Immature natural killer cell (primary cell): ENCODE results near the gene RIMOC1. TPM values are rescaled to one million over a fixed set of nuclear protein-coding genes. Genes with fewer than 3 reads are reported as not detected.
"Not testable (repeated sequence)": the region's sequence is repeated elsewhere in the genome, so short reads cannot be mapped to it uniquely, and the experiment has no call there.

ENCODE experiments used
- DNase-seq, 3 donors: peaks; one replicate each; pipeline ENCODE4 v3.0.0; 2022; ENCODE audit warnings: mixed read lengths in 1 of 3
- H3K27ac Mint-ChIP-seq, 6 donors: one replicate each; pipeline ENCODE4 v1.8.0; 2020; ENCODE audit warnings: mixed read lengths in 6 of 6, mild to moderate bottlenecking in 5 of 6, inconsistent platforms in 4 of 6, moderate library complexity in 3 of 6
- H3K27me3 Mint-ChIP-seq, 3 donors: one replicate each; pipeline ENCODE4 v1.8.0; 2020 to 2021; ENCODE audit warnings: low read depth in 3 of 3, mild to moderate bottlenecking in 3 of 3, mixed read lengths in 3 of 3, moderate library complexity in 3 of 3, inconsistent platforms in 1 of 3
- H3K36me3 Mint-ChIP-seq, 3 donors: one replicate each; pipeline ENCODE4 v1.8.0; 2020; ENCODE audit warnings: mixed read lengths in 3 of 3, inconsistent platforms in 2 of 3, mild to moderate bottlenecking in 2 of 3
- H3K4me1 Mint-ChIP-seq, 2 donors: one replicate each; pipeline ENCODE4 v1.8.0; 2020; ENCODE audit warnings: inconsistent platforms in 2 of 2, mild to moderate bottlenecking in 2 of 2, mixed read lengths in 2 of 2, moderate library complexity in 1 of 2
- H3K4me3 Mint-ChIP-seq, 5 donors: one replicate each; pipeline ENCODE4 v1.8.0; 2020; ENCODE audit warnings: mild to moderate bottlenecking in 5 of 5, mixed read lengths in 5 of 5, inconsistent platforms in 3 of 5, moderate library complexity in 3 of 5
- H3K9me3 Mint-ChIP-seq, 6 donors: one replicate each; pipeline ENCODE4 v1.8.0; 2020; ENCODE audit warnings: mild to moderate bottlenecking in 6 of 6, mixed read lengths in 6 of 6, inconsistent platforms in 4 of 6, moderate library complexity in 3 of 6
- polyA plus RNA-seq, 3 donors: library from polyadenylated mRNA; unstranded; fragments of 300-500 nt; fragmentation: Illumina TruSeq; gene quantifications; one replicate each; pipeline ENCODE4 v1.2.3, GENCODE V29; 2021

The RIMOC1 gene
- polyA plus RNA-seq, 3 donors from 2014 or later = 3.5 to 9.2 (median 4.5) TPM

DNA sequence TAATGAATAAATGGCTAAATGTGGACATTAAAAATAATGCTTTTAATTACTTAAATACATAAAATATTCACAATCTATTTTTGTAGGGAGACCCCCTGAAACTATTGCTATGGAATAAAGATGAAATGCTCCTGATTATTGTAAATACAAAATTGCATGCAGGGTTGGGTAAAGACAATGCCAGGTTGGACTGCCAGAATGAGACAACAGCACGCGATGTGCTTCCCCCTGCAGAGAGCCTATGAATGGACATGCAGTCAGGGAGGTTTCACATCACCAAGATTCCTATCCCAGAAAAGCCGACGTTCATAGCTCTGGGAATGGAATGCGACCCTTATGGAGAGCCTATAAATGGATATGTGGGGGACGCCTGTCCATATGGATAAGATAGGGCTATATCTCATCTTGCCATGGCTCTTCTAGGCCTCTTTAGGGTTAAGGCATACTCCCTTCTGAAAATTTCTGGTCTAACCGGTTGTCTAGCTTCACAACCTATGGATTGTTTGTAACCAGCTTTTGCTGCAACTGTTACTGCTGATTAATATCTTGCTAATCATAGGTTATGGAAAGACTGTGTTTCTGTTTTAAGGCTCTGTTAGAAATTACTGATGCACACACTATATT lies 41.3 kb downstream of the RIMOC1 start:
- not testable (repeated sequence) for H3K27ac Mint-ChIP-seq, H3K27me3 Mint-ChIP-seq, H3K4me3 Mint-ChIP-seq, H3K4me1 Mint-ChIP-seq, H3K9me3 Mint-ChIP-seq, DNase-seq
- peaks cover 5 to 14% (median 10%) of the 10 kb centered on the region in 3 donors for H3K36me3 Mint-ChIP-seq

GRCh38 chr5:41951224-41951623 lies 47.1 kb downstream of the RIMOC1 start:
- DNase-seq = no peak
- peaks cover under 1 to 4% (median 4%) of the 10 kb centered on the region in 3 donors for H3K36me3 Mint-ChIP-seq
- no peak overlapping the region for H3K27ac Mint-ChIP-seq

More at GRCh38 chr5:41951224-41951623, 47.1 kb downstream of the RIMOC1 start:
- no peaks in the 10 kb centered on the region for H3K4me1 Mint-ChIP-seq
- H3K27me3 Mint-ChIP-seq = peaks cover 0 to 7% (median 6%) of the 10 kb centered on the region in 3 donors
- no peak overlapping the region for H3K4me3 Mint-ChIP-seq
- peaks cover 0 to 11% (median 3%) of the 10 kb centered on the region in 6 donors for H3K9me3 Mint-ChIP-seq

Other genes starting within 250 kb of the RIMOC1 start
- gene OXCT1, start 33.9 kb upstream of the RIMOC1 start, polyA plus RNA-seq = 10 to 100 TPM; 16.6 to 25.3 (median 17.5) TPM
- 10 to 100 TPM; 17.6 to 21.2 (median 19.3) TPM for gene FBXO4, start 20.9 kb downstream of the RIMOC1 start, polyA plus RNA-seq